ENCODE measurements around the gene PMPCA. TPM values are rescaled to one million over a fixed set of nuclear protein-coding genes. Genes with fewer than 3 reads are reported as not detected.

PMPCA gene
- total RNA-seq, 1 experiment from 2014 or later = 94.5 TPM

GRCh38 chr9:136470792-136471469 is 60.5 kb downstream of the PMPCA start:
- Histone ChIP-seq H3K4me2 (ENCODE audit: insufficient read depth, insufficient read length, low read length) (no peak overlapping the region), H3K9me3 (ENCODE audit: control insufficient read depth, low read depth, low read length) (no peaks in the 10 kb centered on the region), H3K18ac (ENCODE audit: insufficient read length, low read depth, low read length) (no peak overlapping the region), H3K14ac (ENCODE audit: insufficient read depth, low read length) (no peak overlapping the region), H3K4me1 (ENCODE audit: insufficient read depth, low read length) (no peaks in the 10 kb centered on the region), H4K91ac (ENCODE audit: insufficient read length, low read depth, low read length) (no peak overlapping the region), H2BK20ac (ENCODE audit: low read depth, low read length, poor library complexity, severe bottlenecking) (no peak overlapping the region), H2BK5ac (ENCODE audit: insufficient read length, low read length) (no peak overlapping the region), H4K5ac (ENCODE audit: insufficient read length, low read depth, low read length) (no peak overlapping the region), H3K56ac (ENCODE audit: insufficient read length, low read depth, low read length) (no peak overlapping the region), H3K4ac (ENCODE audit: low read depth, low read length) (no peak overlapping the region), H2BK120ac (ENCODE audit: low read depth, low read length, poor library complexity, severe bottlenecking) (no peak overlapping the region), H3K79me1 (ENCODE audit: insufficient read depth, low read depth, low read length, poor library complexity, severe bottlenecking) (peaks cover 29% of the 10 kb centered on the region), H3K27ac (ENCODE audit: insufficient read length, low read depth, low read length) (no peak overlapping the region), H2AK5ac (ENCODE audit: insufficient read length, low read length) (no peak overlapping the region), H3K23ac (ENCODE audit: insufficient read length, low read depth, low read length) (no peak overlapping the region), H2BK12ac (ENCODE audit: insufficient read length, low read depth, low read length) (no peak overlapping the region), H3T11ph (ENCODE audit: low read length) (no peak overlapping the region), H4K20me1 (ENCODE audit: control insufficient read depth, insufficient read depth, insufficient read length) (no peaks in the 10 kb centered on the region), H3K23me2 (ENCODE audit: insufficient read length, low read depth, low read length, poor library complexity, severe bottlenecking) (no peaks in the 10 kb centered on the region), H2AFZ (ENCODE audit: low read length) (no peak overlapping the region), H3K79me2 (ENCODE audit: insufficient read depth, low read length) (peaks cover 21% of the 10 kb centered on the region; the same call in 1 of the 2 replicates), H2BK15ac (ENCODE audit: low read depth, low read length) (no peak overlapping the region), H4K8ac (replicated peaks; ENCODE audit: insufficient read length, low read depth, low read length) (no peak overlapping the region), H3K27me3 (ENCODE audit: insufficient read depth, low read length) (no peaks in the 10 kb centered on the region), H3K9ac (ENCODE audit: extremely low read depth, insufficient read length, low read length) (no peak overlapping the region)
- Mint-ChIP-seq H3K36me3 (ENCODE audit: insufficient read depth in 1 of 3, low read depth in 3 of 3) (peaks cover 36 to 87% (median 79%) of the 10 kb centered on the region in 3 experiments; a peak in 6 of 7 replicates), H3K27ac (no peak overlapping the region), H3K4me3 (no peak overlapping the region), H3K4me1 (no peaks in the 10 kb centered on the region), H3K9me3 (no peaks in the 10 kb centered on the region), H3K27me3 (ENCODE audit: low read depth) (no peaks in the 10 kb centered on the region)
- TF ChIP-seq CTCF (conservative IDR thresholded peaks at IDR 0.05) = no peak
- WGBS (ENCODE audit: extremely low coverage, insufficient read length, low lambda C conversion rate) = no CpG with 5 or more reads among the region's 12 CpGs
- DNase-seq = no peak
